SHP77 treated with DMSO at 0.1 percent for 48 hours (cell line): ENCODE results near the gene ARHGAP26.

Experiments used
- DNase-seq: peaks from one replicate; lab custom pipeline; 2025; lab: John Stamatoyannopoulos, UW

The ARHGAP26 gene

DNA sequence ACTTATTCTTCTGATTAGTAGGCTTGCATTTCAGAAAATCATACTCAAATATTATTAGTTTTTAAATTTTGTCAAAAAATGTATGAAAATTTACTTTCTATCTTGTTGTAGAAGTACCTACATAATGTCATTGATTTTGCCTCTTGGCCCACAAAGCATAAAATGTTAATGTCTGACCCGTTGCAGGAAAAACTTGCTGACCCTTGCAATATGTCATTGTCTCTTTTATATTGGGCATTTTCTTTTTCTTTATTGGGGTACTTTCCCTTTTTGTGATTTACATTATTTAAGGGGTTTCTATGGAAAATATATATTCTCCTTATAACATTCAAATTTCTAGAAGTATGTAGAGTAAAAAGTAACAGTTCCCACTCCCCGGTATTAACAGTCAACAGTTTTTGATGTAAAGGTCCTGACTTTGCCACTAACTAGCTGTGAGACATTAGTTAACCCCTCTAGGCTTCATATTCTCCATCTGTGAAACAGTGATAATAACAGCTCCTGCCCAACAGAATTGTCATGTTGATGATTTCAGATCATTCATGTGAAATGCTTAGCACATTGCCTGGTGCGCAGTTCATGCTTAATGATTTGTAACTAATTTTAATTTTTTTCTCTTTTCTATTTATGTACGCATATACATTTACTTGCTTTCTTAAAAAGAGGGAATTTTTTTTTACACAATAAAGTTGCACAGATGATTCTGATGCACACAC, 243.2 kb downstream of the ARHGAP26 start:
- no peak for DNase-seq

DNA sequence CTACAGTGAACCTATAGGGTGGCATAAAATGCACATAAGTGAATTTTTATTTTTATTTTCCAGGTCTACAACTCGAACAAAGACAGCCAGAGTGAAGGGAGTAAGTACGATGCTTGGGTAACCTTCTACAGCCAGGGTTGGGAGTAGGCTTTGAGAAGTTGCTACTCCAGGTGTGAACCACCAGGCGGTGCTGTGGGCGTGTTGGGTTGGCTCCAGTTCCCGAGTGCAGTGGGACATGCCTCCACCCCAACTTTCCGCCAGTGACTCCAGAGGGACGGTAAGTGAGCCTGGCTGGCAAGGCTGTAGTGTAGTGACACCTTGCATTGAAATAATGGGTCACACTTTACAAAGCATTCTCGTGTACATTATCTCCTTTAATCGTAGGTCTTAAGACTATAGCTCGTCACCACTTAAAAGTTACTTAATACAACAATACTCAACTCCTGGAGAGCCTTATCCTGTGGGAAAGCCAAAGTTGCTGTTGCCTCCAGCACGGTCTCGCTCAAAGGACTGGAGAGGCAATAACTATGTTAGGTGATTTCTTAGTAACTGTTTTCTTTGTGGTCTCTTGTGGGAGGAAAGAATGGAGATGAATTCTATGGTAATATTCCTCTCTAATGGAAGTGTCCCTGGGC, 244.0 kb downstream of the ARHGAP26 start:
- no peak for DNase-seq

DNA sequence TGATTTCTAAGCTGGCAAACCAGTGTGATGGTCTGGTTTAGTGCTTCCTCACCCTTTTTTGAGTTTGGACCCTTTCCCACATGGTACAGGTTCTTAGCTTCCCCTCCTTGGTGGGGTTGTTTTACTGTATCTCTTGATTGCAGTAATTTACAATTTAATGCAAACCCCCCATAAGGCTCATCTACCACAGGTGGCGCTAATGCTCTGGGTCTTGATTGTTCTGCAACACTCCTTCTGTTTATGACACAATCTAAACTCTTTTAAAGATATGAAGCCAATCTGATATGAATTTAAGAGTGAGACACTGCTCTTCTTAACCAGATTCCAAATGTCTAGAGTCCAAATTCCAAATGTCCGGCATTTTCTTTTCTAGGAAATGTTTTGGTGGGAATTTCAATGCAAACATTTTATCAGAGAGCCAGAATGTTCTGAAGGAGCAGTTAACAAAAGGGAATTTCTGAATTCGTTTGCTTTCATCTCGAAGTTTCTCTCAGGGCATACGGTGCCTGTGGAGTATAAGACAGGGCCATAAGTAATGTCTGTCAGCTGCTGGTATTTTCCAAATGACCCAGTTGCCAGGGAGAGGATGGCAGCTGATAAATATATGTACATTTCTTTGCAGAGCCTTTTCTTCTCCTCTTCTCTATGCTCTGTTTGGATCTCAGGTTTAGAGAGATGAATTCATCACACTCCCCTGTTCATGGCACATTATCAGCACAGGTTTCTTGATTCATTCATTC, 246.8 kb downstream of the ARHGAP26 start:
- DNase-seq, result peak; percentile 14

DNA sequence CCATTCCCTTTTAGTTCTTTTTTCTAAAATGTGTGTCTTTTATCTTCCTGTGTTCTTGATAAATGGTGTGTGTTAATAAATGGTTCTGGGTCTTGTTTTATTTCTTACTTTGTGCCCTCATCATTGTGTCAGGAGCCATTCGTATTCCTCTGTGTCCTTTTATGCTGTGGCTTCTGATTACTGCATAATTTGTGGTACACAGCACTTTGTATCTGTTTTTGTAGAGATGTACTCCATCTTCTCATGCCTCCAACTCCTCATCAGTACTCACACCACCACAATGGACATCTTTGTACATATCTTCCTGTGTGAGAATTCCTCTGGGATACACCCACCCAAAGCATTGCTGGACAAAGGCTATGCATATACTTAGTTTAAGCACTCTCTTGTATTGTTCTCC, 247.4 kb downstream of the ARHGAP26 start:
- no peak for DNase-seq

DNA sequence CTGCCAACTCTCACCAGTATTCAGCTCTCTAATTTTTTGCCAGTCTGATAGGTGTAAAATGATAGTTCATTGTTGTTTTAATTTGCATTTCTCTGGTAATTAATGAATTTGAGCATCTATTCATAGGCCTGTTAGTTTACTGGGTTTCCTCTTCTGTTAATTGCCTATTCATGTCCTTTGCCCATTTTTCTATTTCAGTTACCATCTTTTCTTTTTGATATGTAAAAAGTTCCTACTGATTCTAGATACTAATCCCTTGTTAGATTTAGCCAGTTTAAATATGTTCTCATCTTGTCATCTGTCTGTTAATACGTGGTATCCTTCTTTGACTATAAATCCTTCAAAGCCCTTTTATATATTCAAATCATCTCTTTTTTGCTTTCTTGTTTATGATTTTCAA, 247.8 kb downstream of the ARHGAP26 start:
- DNase-seq, result no peak

DNA sequence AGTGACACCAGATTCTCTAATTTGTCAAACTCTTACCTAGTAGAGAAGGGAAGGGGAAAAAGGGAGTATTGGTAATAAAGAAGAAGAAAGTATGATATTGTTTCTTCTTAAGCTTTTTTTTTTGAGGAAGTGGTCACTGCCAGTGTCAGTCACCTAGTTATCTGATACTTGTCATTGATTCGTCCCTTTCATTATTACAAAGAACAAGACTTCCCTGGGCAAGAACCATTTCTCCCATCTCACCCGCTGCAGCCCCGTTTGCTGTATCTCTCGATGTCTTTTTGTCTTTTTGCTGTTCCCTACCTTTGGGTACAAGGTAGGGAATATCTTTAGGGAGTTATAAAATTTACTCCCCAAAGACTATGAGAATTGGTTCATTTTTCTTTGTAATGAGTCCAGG, 249.0 kb downstream of the ARHGAP26 start:
- no peak for DNase-seq

DNA sequence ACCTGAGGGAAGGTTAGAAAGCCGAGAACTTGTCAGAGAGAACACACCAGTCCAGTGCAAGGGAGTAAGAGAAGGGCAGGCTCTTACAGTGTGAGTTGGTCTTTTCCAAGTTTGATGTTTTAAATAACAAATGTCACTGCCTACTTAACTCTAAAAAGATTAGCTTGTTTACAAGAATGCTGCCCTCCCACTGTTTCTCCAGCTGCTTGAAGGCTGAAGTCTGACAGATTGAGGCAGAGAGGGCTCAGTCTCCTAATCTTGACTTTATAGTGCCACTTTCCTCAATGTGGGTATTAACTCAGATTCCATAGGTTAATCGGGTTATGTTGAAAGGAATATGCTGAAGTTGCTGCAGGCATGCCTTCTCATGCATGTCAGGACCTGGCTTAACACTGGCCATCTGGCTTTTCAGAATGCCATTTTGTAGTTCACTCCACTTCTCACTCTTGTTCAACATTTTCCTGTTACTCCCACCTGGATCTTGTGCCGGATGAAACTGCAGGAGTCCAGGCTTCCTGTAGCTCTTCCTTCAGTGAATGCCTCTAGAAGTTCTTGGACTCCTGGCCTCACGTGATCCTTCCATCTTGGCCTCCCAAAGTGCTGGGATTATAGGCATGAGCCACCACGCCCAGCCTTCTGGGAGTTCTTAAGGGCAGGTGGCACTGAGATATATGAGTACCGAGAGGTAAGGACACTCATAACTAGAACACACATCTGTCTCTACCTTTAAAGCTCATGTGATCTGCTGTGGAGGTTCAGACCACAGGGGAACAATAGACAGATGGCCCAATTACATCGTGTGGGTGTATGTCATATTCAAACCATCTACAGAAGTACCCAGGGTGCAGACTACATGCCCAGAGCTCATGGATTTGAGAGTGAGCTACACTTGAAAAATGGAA, 249.7 kb downstream of the ARHGAP26 start:
- peak; percentile 54 for DNase-seq

DNA sequence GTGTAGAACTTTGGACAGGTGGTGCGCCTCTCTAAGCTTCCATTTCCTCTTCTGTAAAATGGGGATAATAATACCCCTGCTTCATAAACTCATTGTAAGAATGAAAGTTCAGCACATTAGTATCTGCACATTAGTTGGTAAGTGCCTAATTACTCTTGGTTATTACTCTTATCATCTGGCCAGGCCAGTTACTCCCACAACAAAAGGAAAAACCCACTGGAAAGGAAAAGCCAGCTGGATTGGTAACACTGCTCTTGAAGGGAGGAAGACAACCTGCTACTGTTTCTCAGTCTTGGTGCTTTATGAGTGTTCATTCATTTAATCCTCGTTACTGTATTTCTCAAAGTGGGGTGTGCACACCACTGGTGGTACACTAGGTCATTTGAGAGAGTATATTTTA, 251.4 kb downstream of the ARHGAP26 start:
- DNase-seq, result no peak

DNA sequence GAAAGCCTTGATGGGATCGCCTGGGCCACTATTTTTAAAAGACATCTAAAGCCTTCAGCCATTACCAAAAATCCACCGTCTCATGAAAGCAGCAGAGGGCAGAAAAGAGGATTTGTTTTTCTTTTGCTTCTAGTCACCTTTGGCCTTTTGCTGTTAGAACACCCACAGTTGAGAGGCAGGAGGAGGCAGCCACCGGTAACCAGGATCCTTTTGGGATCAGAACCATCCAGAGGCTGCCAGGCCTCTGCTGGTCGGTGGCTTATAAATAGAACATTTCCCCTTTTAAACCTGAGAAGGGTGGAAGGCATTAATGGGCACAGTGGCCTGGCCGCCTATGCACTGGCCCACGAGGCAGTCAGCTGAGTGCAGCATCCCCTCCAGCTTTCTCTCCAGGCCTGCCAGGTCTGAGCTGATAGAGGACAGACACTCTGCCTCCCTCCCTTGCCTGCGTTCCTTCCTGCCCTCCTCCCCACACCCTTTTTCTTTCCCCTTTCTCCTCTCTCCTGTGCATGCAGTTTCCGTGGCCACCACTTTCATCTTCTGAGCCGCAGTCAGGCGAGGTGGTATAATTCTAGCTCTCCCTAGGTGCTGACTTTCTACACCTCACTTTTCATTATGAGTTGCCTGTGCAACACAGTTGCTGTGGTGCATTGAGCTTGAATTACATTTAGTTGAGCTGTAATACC, 253.4 kb downstream of the ARHGAP26 start:
- peak; percentile 51 for DNase-seq

DNA sequence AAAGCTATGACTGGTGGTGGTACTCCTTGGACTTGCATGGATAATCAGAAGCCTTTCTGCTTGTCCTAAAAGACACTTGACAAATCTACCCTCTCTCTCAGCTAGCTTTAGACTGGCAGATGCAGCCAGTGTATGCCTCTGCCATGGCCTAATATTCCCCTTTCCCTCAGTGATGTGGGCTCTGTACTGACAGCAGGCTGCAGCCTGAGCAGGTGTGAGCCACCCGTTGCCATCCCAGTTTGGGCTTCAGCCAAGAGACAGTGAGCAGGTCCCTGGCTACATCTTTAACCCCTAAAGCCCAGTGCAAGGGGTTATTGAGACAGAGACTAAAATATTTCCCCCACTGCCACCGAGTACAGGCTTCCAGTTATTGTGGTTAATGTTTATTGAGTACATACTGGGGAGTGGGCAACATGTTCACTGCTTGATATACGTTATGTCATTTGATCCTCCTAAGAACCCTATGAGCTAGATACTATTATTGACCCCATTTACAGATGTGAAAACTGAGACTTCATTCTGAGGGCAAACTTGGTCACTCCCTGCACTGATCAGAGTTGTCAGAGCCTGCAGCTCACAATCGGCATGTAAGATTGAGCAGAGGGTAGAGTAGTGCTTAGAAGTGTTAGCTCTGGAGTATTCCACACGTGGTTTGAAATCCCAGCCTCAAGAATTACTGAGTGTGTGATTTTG, 254.2 kb downstream of the ARHGAP26 start:
- DNase-seq, result peak; percentile 94

DNA sequence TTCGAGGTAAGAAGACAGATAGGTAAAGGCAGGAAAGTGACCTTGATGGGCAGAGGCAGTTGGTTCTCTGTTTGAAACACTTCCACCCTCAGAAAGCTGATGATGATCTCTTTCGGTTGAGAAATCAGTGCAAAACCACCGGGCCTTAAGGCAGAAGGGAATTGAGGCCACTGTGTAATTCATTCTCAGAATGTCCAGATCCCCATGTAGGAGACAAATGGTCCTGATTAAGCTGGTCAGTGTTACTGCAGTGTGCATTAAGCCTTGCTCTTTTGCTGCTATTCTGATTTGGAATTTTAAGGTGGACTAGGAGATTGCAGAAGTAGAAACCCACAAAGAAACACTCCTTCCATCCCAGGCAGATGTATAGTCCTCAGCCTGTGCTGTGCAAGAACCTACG, 255.2 kb downstream of the ARHGAP26 start:
- DNase-seq, result no peak

DNA sequence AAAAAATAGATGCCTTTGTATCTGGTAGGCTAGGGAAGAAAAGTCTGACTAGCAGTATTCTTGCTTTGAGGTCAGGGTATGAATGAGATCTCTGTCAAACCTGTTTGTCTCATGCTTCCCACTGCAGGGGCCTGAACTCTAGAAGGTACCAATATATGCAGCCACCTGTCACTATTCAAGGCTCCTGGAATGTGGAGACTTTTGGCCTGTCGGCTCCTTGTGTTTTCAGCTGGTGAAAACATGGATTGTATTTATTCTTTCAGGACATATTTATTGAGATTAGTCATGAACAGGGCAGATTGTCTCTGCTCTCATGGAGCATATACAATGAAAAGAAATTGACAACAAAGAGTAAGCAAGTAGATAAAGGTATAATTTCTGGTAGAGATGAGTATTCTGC, 255.8 kb downstream of the ARHGAP26 start:
- peak; percentile 87 for DNase-seq

DNA sequence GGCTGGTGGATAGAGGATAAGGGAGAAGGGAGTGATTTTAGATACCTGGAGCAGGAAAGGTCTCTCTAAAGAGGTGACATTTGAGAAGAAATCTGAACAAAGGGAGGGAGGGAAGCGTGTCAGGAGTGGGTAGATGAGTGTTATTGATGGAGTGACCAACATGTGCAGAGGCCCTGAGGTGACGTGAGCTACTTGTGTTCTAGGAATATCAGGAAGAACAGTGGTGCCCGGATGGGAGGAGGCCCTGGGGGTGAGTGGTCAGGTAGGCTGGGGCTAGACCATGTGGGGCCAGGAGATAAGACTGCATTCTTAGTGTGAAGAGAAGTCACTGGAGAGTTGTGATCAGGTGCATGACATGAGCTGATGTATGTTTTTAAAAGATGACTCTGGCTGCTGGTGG, 256.2 kb downstream of the ARHGAP26 start:
- DNase-seq, result peak; percentile 91

DNA sequence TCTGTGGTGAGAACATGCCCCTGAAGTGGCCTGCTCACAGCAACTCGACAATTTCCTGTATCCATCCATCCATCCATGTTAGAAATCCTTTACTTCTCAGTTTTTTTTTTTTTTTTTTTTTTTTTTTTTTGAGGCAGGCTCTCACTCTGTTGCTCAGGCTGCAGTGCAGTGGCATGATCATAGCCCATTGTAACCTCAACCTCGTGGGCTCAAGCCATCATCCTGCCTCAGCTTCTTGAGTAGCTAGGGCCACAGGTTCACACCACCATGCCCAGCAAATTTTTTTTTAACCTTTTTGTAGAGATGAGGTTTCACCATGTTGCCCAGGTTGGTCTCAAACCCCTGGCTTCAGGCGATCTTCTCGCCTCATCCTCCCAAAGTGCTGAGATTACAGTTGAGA, 259.1 kb downstream of the ARHGAP26 start:
- DNase-seq, result no peak

DNA sequence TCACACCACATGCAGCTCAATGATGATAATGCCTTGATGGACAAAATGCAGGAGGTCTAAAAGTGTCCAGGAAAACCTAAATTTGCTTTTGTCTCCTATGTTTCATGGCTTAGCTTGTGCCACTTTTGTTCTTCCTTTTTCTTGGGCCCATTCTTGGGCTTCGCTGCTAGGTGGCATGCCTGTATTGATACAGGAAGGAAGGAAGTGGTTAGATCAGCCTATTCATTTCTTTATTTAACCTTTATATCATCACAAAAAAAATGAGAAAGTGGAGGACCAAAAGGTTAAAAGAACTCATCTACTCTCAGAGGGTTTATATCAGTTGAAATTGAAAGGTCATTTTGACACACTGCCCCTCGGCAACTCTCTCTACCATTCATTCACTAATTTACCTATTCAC, 260.2 kb downstream of the ARHGAP26 start:
- no peak for DNase-seq

DNA sequence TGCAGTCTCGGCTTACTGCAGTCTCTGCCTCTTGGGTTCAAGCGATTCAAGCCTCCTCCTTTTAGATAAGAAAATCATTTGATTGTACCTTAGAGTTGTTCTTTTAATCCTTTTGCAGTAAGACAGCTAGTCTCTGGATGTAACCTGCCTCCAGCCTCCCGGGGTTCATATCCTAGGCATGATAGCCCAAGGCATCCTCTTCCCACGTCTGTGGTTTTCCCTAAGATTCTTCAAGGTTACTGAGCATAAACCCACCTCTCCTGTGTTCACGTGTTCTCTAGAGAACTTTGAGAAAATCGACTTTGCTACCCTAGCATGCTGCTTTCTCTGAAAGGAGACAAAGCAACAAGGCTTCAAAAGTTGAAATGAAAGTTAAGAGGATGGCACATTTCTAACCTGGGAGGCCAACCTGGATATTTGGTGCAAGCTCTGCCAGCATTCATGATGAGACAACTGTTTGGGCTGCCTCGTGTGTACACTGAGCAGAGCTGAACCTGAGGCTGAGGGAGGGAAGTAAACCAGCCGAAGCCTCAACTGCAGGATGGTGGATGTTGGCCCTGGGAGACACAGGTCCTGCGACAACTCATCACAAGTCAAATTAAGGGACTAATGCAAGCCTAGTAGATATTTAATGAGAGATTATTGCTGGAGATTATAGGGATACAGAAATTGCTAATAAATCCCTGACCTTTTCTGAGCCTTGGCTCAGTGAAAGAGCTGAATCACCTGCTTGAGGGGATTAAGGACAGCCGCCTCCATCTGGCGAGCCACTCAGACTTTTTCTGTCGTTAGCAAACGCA, 261.8 kb downstream of the ARHGAP26 start:
- DNase-seq, result peak; percentile 62

DNA sequence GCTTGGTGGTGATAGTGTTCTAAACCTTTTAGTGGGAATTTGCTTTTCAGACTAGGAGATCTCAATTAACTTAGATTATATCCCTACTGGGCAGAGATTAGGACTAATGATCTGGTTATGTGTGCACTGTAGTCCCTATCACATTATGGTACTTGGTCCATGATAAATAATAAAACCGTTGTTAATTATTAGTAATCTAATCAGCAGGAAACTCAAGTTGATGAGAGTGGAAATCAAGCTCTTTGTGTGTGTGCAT, 262.3 kb downstream of the ARHGAP26 start:
- no peak for DNase-seq

DNA sequence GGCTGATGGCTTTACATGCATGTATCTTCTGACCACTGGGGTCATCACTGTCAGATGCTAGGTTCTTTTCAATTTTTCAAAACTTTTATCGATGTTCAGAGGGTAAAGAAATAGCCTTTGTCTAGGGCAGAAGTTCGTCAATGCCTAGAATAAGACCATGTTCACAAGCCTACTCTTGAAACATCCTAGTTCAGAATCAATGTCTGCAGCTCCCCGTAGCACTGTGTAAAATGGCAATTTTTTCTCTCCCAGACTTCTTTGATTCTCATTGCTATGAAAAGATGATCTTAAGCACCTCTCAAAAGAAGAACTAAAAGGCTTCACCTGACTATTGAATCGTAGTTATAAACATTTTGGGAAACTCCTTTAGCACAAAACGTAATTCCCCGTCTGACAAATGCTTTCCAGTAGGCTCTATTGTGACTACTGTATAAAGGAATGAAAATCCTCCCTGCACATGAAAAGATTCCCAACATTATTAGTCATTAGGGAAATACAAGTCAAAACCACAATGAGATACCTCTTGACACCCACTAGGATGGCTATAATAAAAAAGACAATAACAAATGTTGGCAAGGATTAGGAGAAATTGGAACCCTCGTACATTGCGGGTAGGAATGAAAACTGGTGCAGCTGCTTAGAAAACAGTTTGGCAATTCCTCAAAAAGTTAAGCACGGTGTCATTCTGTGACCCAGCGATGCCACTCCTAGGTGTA, 263.5 kb downstream of the ARHGAP26 start:
- DNase-seq, result no peak

DNA sequence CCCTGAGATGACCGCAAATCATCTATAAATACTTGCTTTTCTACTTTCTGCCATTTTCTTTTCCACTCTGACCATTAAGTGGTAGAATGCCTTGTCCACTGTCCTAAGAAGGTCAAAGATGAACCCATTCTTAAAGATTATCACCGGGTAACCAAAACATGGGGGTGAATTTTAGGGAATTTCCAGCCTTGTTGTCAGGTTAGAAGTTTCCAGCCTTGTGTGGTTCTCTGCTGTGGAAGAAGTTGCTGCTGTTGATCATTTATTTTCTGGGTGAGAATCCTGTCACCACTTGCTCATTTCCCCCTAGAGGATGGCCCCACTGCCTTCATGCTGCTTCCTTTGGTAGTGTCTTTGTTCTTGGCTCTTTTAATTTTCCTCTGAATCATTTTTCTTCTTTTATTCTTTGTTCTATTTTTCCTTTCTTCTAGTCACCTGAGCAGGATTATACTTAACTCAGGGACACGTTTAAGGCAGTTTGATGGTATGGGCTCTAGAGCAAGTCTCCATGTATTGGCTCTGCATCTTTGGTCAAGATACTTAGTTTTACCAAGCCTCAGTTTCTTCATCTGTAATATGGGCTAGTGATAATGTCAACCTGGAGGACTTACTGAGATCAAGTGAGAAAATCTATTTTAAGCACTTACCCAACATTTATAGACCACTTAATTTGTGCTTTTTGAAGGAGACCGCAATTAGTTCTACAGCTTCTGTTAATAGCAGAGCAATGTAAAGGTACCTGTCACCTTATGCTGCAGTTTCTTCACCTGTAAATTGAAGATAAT, 266.2 kb downstream of the ARHGAP26 start:
- DNase-seq, result no peak
